GM12878 (cell line): ENCODE data around the gene PPM1J. TPM values are rescaled to one million over a fixed set of nuclear protein-coding genes. Genes with fewer than 3 reads are reported as not detected.

Source experiments
- BMI1 ChIP-seq: fragments of 450-650 bp; IDR thresholded peaks from 2 replicates; pipeline ENCODE4 v1.6.1; 2016; ENCODE audit warnings: mild to moderate bottlenecking, moderate library complexity, borderline replicate concordance
- BRCA1 ChIP-seq: IDR thresholded peaks from 2 replicates; pipeline ENCODE4 v1.6.1; 2011; ENCODE audit warnings: low read depth, low read length, improper control_type of control experiment
- CUX1 ChIP-seq: IDR thresholded peaks from 2 replicates; pipeline ENCODE4 v1.6.1; 2012; ENCODE audit warnings: improper control_type of control experiment, low read depth, low read length; ENCODE audit not compliant: insufficient replicate concordance
- MEF2B ChIP-seq: fragments of 450-650 bp; IDR thresholded peaks from 2 replicates; pipeline ENCODE4 v1.6.1; 2018; ENCODE audit warnings: mild to moderate bottlenecking, moderate library complexity; ENCODE audit not compliant: partially characterized antibody, poor library complexity, severe bottlenecking
- MYC ChIP-seq: IDR thresholded peaks from 2 replicates; pipeline ENCODE4 v1.6.1; 2011; ENCODE audit warnings: mild to moderate bottlenecking, low read length, moderate library complexity, inconsistent platforms; ENCODE audit not compliant: insufficient read depth, insufficient replicate concordance, insufficient read length, severe bottlenecking
- NFXL1 ChIP-seq: fragments of 450-650 bp; IDR thresholded peaks from 2 replicates; pipeline ENCODE4 v1.6.1; 2017; ENCODE audit warnings: antibody characterized with exemption, mild to moderate bottlenecking, borderline replicate concordance
- NFYB ChIP-seq: IDR thresholded peaks from 2 replicates; pipeline ENCODE4 v1.6.1; 2011; ENCODE audit warnings: low read depth, mild to moderate bottlenecking, low read length, improper control_type of control experiment, moderate library complexity; ENCODE audit not compliant: insufficient read depth
- SUPT20H ChIP-seq: IDR thresholded peaks from 2 replicates; pipeline ENCODE4 v1.6.1; 2011; ENCODE audit warnings: low read depth, mild to moderate bottlenecking, low read length, moderate library complexity, borderline replicate concordance; ENCODE audit not compliant: control insufficient read depth
- polyA plus RNA-seq, 11 experiments: library from polyadenylated mRNA; depleted of rRNA in 4 of 11; unstranded in 6 of 11; stranded (reverse) in 5 of 11; fragments of >200 nt; fragmentation: Nextera tagmentation in 4 of 11; fragmentation: Illumina TruSeq in 1 of 11; extraction: Ambion mirVana in 4 of 11; extraction: Trizol in 1 of 11; gene quantifications; 1 replicate in 1 of 11; 2 replicates in 10 of 11; pipeline versions ENCODE4 v1.2.1 to v1.2.3, GENCODE V29; 2011 to 2016; ENCODE audit warnings: inconsistent platforms in 2 of 11, missing spikeins in 2 of 11, low read depth in 1 of 11
- total RNA-seq, 4 experiments: library from RNA; depleted of rRNA in 3 of 4; stranded (reverse); fragments of >200 nt in 3 of 4; fragmentation: Illumina TruSeq in 1 of 4; extraction: Trizol in 1 of 4; gene quantifications; 2 replicates each; pipeline versions ENCODE4 v1.2.1 to v1.2.3, GENCODE V29; 2013 to 2021

PPM1J gene
- total and polyA plus RNA-seq, 10 of the 15 experiments (the other 5 are each of a cell fraction or from before 2014, with no cell fraction given), result 0.07 to 1.8 (median 0.59) TPM; not detected in 1

- TF ChIP-seq CUX1 (no peak), BMI1 (no peak), NFXL1 (no peak), SUPT20H (no peak), MEF2B (no peak), NFYB (no peak), BRCA1 (no peak), MYC (no peak)
These were observed 16.5 kb downstream of the PPM1J start (continued) for GRCh38 chr1:112698366-112699310.
